K562 (cell line): ENCODE results near the gene PLA2G4D. TPM values are rescaled to one million over a fixed set of nuclear protein-coding genes. Genes with fewer than 3 reads are reported as not detected.

ENCODE experiments used
- GTF2A2 ChIP-seq: IDR thresholded peaks from 2 replicates; pipeline ENCODE4 v1.6.1; 2016; ENCODE audit warnings: mild to moderate bottlenecking, missing genetic modification characterization, missing compliant biosample characterization
- NFE2 ChIP-seq: IDR thresholded peaks from 2 replicates; pipeline ENCODE4 v1.6.1; 2014; ENCODE audit warnings: antibody characterized with exemption, low read depth
- RBFOX2 ChIP-seq: fragments of 200-400 bp; formaldehyde crosslinking; IDR thresholded peaks from 2 replicates; pipeline ENCODE4 v1.6.1; 2017; ENCODE audit warnings: low read depth, mild to moderate bottlenecking, low read length, moderate library complexity
- RBM14 ChIP-seq: fragments of 200-400 bp; formaldehyde crosslinking; IDR thresholded peaks from 2 replicates; pipeline ENCODE4 v1.6.1; 2018; ENCODE audit warnings: low read depth, mild to moderate bottlenecking, low read length, moderate library complexity, borderline replicate concordance; ENCODE audit not compliant: insufficient read depth
- TOE1 ChIP-seq, 2 experiments: fragments of 450-650 bp in 1 of 2; sonication (generic) in 1 of 2; formaldehyde crosslinking in 1 of 2; IDR thresholded peaks; 2 replicates each; pipeline versions ENCODE4 v1.7.1 to v1.8.0; 2016 to 2022; ENCODE audit warnings: borderline replicate concordance in 2 of 2, mild to moderate bottlenecking in 2 of 2, antibody characterized with exemption in 1 of 2, inconsistent platforms in 1 of 2, low read depth in 1 of 2, missing genetic modification reagents in 1 of 2, moderate library complexity in 1 of 2
- XRCC5 ChIP-seq: fragments of 200-400 bp; formaldehyde crosslinking; IDR thresholded peaks from 2 replicates; pipeline ENCODE4 v1.6.1; 2017; ENCODE audit warnings: low read depth, mild to moderate bottlenecking, low read length
- polyA plus RNA-seq, 8 experiments: library from polyadenylated mRNA; depleted of rRNA in 4 of 8; stranded (reverse) in 5 of 8; unstranded in 3 of 8; fragments of >200 nt; fragmentation: Nextera tagmentation in 2 of 8; fragmentation: Illumina TruSeq in 1 of 8; extraction: Ambion mirVana in 2 of 8; extraction: Trizol in 1 of 8; gene quantifications; 2 replicates each; pipeline versions ENCODE4 v1.2.1 to v1.2.3, GENCODE V29; 2011 to 2014; ENCODE audit warnings: inconsistent platforms in 1 of 8, missing spikeins in 1 of 8
- total RNA-seq, 7 experiments: library from RNA; depleted of rRNA in 6 of 7; stranded (reverse); fragments of >200 nt in 6 of 7; fragmentation: Illumina TruSeq in 2 of 7; extraction: Trizol in 2 of 7; gene quantifications; 2 replicates each; pipeline versions ENCODE4 v1.2.1 to v1.2.3, GENCODE V29; 2011 to 2021; ENCODE audit warnings: low replicate concordance in 1 of 7
- TF ChIP-seq, protein P1 (sequence below): fragments of 250-450 bp; sonication (Bioruptor Pico); IDR thresholded peaks from 2 replicates; pipeline ENCODE4 v1.5.0; 2021
- TF ChIP-seq, protein P2 (sequence below): fragments of 250-450 bp; sonication (Bioruptor Pico); IDR thresholded peaks from 2 replicates; pipeline ENCODE4 v1.5.0; 2021; ENCODE audit warnings: mild to moderate bottlenecking, borderline replicate concordance
- TF ChIP-seq, protein P3 (sequence below): sonication (generic); formaldehyde crosslinking; IDR thresholded peaks from 2 replicates; pipeline ENCODE4 v1.8.0; 2022; ENCODE audit warnings: missing genetic modification reagents, mild to moderate bottlenecking, borderline replicate concordance
- TF ChIP-seq, protein P4 (sequence below), 2 experiments: IDR thresholded peaks in 1 of 2; conservative IDR thresholded peaks in 1 of 2; 2 replicates each; pipeline ENCODE4 v1.6.1; 2016; ENCODE audit warnings: low read depth in 2 of 2, mild to moderate bottlenecking in 1 of 2, missing compliant biosample characterization in 1 of 2, missing genetic modification characterization in 1 of 2, moderate library complexity in 1 of 2

Gene PLA2G4D
- total and polyA plus RNA-seq, 9 of the 15 experiments (the other 6 are each of a cell fraction or from before 2014, with no cell fraction given) = 0.04 TPM; not detected in 8

DNA sequence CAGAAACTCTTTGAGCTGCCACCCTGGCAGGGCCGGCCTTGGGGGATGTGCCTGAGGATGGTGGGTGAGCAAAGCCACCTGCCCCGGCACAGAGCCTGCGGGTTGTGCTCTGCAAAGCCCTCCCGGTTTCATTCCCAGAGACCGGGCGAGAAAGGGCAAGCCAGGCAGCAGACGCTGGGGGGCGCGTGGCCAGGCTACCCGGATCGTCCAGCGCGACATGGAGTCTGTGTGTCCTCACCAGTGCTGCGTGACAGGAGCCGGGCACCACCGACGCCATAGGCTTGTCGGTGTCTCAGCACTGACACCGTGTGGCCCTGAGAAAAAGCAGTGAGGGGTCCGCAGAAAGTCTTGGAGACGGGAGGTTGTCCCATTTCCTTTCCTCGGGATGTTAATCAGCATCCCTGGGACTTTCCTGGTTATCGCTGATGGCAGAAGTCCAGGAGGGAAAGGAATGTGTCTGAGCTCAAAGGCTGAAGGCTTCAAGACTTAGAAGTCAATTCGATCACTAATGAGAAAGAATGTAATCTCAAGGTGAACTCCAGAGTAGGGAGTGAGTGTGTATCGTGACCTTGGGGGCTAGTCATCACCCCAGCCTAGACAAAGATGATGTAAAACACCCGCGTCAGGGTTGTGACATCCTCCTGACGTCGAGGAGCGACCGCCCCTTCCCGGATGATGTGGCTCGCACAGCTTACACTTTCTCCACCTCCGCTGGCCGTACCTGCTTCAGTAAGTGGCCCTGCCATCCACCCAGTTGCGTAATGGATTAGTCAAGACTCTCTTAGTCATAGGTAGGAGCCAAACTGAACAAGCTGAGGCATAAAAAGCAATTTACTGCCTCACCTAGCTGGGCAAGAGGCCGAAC is 37.2 kb downstream of the PLA2G4D start (continued):
- TF ChIP-seq, protein P1, sequence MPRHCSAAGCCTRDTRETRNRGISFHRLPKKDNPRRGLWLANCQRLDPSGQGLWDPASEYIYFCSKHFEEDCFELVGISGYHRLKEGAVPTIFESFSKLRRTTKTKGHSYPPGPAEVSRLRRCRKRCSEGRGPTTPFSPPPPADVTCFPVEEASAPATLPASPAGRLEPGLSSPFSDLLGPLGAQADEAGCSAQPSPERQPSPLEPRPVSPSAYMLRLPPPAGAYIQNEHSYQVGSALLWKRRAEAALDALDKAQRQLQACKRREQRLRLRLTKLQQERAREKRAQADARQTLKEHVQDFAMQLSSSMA (CRISPR knock-in tag) = no peak
- TF ChIP-seq, protein P2, sequence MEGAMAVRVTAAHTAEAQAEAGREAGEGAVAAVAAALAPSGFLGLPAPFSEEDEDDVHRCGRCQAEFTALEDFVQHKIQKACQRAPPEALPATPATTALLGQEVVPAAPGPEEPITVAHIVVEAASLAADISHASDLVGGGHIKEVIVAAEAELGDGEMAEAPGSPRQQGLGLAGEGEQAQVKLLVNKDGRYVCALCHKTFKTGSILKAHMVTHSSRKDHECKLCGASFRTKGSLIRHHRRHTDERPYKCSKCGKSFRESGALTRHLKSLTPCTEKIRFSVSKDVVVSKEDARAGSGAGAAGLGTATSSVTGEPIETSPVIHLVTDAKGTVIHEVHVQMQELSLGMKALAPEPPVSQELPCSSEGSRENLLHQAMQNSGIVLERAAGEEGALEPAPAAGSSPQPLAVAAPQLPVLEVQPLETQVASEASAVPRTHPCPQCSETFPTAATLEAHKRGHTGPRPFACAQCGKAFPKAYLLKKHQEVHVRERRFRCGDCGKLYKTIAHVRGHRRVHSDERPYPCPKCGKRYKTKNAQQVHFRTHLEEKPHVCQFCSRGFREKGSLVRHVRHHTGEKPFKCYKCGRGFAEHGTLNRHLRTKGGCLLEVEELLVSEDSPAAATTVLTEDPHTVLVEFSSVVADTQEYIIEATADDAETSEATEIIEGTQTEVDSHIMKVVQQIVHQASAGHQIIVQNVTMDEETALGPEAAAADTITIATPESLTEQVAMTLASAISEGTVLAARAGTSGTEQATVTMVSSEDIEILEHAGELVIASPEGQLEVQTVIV (CRISPR knock-in tag) = no peak
- TF ChIP-seq TOE1 (IDR thresholded peaks at IDR 0.05; ENCODE audit: borderline replicate concordance) (no peak), TOE1 (CRISPR knock-in tag; IDR thresholded peaks at IDR 0.05; ENCODE audit: borderline replicate concordance, low read depth) (no peak), XRCC5 (no peak), GTF2A2 (no peak), RBM14 (no peak), RBFOX2 (no peak; the same call in 1 of the 2 replicates), NFE2 (no peak)
- TF ChIP-seq, protein P3, sequence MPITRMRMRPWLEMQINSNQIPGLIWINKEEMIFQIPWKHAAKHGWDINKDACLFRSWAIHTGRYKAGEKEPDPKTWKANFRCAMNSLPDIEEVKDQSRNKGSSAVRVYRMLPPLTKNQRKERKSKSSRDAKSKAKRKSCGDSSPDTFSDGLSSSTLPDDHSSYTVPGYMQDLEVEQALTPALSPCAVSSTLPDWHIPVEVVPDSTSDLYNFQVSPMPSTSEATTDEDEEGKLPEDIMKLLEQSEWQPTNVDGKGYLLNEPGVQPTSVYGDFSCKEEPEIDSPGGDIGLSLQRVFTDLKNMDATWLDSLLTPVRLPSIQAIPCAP (CRISPR knock-in tag) = no peak
- TF ChIP-seq, protein P4, sequence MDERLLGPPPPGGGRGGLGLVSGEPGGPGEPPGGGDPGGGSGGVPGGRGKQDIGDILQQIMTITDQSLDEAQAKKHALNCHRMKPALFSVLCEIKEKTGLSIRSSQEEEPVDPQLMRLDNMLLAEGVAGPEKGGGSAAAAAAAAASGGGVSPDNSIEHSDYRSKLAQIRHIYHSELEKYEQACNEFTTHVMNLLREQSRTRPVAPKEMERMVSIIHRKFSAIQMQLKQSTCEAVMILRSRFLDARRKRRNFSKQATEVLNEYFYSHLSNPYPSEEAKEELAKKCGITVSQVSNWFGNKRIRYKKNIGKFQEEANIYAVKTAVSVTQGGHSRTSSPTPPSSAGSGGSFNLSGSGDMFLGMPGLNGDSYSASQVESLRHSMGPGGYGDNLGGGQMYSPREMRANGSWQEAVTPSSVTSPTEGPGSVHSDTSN (CRISPR knock-in tag; IDR thresholded peaks at IDR 0.05; ENCODE audit: low read depth) = no peak
- TF ChIP-seq, protein P4 (tag; conservative IDR thresholded peaks at IDR 0.05; ENCODE audit: low read depth) = no peak
